T-helper 9 cell (primary cell): Measurements from ENCODE around the gene RASIP1.
A peak's percentile ranks its signal among the peaks of the same experiment; 100 is the strongest.
"Not testable (repeated sequence)": the region's sequence is repeated elsewhere in the genome, so short reads cannot be mapped to it uniquely, and the experiment has no call there.

ENCODE experiments used
- DNase-seq: peaks from one replicate; pipeline ENCODE4 v3.0.0-alpha.2; 2020

The RASIP1 gene

GRCh38 chr19:48731452-48731851 is 9.0 kb downstream of the RASIP1 start:
- DNase-seq, result no peak

- DNase-seq, result no peak
These were observed 11.3 kb downstream of the RASIP1 start for GRCh38 chr19:48728911-48729664.

- no peak for DNase-seq
These were observed 13.9 kb downstream of the RASIP1 start for GRCh38 chr19:48726556-48726955.

DNA sequence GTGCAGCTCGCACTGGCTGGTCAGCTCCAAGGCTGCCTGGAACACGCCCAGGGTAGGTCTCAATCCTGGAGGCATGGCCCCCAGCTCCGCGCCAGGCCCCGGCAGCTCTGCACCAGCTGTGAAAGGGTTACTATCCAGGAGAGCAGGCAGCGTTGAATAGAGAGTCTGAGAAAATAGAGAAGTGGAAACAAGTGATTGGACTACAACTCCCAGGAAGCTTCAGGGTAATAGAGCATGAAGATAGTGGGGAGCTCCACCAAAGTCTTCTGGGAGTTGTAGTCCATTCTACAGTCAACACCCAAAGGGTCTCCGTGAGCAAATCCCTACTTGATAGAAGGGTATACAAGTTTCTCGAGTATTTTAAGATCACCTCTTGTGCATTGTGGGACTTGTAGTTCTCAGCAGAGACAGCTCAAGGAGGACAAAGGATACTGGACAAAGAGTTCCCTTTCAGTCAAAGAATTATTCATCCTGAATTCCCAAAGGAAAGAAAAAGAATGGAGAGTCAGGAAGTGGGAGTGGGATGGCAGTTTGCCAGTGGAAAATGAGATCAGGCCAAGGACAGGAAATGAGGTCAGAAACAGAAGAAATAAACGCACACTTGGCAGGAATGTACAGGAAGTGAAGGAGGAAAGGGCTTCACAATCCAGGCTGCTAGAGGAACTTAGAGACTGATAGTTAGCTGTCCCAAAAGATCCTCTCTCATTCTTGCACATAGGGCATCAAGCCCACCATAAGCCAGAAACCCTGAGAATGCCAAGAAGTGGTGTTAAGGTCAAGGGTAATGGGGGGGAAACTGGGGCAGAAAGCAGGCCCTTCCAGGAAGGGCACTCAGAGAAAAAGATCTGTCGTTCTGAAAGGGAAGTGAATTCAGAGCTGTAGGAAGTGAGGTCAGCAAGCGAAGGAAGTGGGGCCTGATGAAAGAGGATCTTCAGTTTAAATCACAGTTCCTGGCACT is 15.3 kb downstream of the RASIP1 start:
- no peak for DNase-seq

DNA sequence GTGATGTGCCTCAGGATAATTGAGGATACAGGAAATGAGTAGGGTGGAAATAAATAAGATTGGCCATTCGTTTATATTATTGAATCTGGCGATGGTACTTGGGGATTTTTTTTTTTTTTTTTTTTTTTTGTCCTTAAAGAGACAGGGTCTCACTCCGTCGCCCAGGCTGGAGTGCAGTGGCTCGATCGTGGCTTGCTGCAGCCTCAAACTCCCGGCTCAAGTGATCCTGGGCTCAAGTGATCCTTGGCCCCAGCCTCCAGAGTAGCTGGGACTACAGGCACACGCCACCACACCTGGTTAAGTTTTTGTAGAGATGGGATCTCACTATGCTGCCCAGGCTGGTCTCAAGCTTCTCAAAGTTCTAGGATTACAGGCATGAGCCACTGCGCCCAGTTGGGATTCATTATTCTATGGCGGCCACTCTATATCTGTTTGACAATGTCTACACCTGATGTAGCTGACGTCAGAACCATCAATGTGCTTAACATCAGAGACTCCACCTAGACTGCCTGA is 18.2 kb downstream of the RASIP1 start:
- DNase-seq, result no peak

- DNase-seq, result peak; percentile 86
These were observed 19.7 kb downstream of the RASIP1 start for GRCh38 chr19:48720613-48721296.

DNA sequence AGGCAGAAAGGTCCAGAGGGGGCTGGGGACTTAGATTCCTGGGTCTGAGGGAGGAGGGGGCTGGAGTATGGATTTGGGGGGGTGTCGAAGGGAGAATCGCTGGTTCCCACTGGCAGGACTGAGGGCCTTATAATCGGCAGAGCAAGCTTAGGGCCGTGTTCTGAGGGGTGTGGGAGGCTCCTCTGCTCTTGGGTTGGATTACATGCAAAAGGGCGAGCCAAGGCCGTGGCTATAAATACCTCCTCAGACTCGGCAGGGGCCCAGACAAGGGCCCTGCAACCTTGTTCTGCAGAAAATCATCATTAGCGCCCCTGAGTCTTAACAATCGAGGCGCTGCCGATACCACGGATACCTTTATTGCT is 20.2 kb downstream of the RASIP1 start:
- no peak for DNase-seq

DNA sequence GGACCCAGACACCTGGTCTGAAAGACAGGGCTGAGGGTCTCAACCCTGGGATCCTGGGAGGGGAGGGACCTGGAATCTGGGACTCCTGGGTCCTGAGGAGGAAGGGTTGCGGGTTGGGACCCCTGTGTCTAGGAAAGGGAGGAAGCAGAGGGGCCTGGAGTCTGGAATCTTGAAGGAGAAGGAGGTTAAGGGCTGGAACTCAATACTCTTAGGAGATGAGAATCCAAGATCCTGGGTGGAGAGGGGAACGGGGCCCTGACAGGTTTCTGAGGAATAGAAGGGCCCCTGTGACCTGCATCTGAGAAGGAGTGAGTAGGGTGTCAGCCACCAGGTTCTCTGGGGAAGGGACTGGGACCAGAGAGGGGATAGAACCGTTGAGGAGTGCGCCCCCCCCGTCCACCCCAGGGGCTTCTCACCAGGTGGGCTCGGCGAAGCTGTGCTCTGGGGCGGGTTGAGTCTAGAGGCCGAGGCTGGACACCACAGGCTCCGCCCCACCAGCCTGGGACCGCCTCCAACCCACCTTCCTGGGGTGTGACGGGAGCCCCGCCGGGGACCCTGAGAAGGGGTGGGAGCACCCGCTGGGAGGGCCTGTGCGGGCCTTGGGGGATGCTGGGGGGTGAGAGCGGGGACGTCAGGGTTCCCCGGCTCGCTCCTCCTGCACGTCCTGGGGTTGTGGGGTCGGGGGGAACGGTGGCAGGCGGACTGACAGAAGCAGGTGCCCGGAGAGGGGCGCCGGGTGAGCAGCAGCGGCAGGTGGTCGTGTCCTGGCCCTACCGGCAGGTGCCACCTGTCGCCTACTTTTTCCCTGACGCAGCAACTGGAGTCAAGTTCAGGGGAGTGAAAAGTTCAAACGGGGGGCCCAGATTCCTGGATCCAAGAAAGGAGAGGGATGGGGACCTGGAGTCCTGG is 20.9 kb downstream of the RASIP1 start, which contains the start of gene MAMSTR:
Gene MAMSTR, minus strand, starts transcription at position 463 of the 909 bp plus-strand sequence. CDS start 694 bp downstream, outside the sequence.
- DNase-seq, result no peak

- no peak for DNase-seq
These were observed 21.6 kb downstream of the RASIP1 start for GRCh38 chr19:48718711-48719231.

GRCh38 chr19:48718106-48718505 is 22.3 kb downstream of the RASIP1 start:
- DNase-seq, result not testable (repeated sequence)

DNA sequence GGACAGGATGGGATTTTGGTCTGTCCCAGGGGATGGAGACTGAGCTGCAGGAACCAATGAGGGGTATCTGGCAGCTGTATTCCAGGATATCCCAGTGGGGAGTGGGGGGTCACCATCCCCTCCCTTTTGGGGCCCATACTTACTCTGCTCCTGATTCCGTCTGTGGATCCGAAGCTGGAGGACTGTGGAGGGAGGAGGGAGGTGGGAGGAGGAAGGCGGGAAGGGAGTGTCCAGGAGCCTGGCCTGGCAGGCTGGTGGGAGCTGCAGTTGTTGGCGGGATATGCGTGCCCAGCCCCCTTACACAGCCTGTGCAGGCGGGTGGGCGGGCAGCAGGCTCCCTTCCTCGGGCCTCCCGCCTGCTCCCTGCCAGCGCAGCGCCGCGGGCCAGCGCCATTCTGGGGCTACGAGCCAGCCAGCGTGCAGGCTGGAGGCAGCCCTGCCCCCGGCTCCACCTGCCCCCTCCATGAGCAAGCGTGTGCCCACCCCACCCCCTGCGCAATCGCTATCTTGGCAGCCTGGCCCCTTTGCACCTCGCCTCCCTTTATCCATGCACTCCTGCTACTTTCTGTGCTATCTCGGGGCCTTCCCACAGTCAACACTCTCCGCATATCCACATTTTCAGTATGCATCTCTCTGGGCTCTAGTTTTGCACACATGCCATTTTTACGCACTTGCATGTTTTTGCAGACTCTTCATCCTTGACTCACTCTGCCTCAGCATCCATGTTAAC is 23.7 kb downstream of the RASIP1 start:
- no peak for DNase-seq

DNA sequence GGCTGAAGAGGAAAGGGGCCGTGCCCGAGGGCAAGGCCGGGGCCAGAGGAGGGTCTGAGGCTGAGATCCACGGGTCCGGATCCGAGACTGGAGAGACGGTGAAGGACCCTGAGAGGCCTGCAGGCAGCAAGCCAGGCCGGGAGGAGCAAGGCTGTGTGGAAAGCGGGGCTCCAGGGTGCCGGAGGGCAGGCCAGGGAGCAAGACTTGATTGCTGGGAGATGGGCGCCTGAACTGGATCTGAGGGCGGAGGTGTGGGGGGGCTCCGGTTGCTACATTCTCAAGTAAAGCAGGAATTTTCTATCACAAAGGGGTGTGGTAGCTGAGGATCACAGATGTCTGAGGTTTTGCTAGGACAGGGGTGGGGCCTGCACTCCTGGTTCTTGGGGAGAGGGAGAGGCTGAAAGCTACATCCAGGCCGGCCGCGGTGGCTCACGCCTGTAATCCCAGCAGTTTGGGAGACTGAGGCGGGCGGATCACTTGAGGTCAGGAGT is 24.7 kb downstream of the RASIP1 start:
- no peak for DNase-seq

GRCh38 chr19:48714759-48715675 is 25.4 kb downstream of the RASIP1 start:
- no peak for DNase-seq

DNA sequence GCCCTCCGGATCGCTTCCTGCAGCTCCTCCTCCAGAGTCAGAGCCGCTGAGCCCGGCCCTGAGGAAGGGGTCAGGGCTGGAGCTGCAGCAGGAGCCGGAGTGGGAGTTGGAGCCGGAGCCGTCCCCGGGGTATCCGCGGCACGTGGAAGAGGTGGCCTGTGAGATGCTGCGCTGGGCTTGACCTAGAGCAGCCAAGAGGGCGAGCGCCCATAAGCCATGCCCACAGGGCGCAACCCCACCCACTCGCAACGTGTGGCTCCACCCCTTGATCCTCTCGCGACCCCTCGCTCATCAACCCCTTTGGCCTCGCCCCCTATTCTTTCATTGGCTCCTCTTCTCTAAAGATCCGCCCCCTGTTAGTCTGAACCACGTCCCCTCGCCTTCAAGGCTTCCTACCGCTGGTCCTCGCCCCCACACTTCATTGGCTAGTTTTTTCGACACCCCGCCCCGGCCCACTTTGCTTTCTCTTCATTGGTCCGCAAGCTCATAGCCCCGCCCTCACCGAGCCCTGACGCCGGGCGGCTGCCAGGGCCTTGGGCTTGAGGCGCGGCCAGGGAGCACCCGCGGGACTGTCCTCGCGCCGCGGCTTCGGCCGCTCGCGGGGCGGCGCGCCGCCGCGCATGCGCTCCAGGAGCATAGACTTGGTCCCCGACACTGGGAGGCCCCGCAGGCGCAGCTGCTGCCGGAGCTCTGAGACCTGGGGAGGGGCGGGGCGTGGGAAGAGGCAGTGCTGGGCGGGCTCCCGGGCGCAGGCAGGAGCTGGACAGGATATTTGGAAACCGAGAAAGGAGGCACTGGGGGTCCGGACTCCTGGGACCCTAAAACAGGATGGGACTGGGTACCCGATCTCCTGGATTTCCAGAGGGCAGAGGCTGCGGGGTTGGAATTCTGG is 26.3 kb downstream of the RASIP1 start:
- DNase-seq, result peak; percentile 93

- DNase-seq, result no peak
These were observed 27.2 kb downstream of the RASIP1 start for GRCh38 chr19:48713041-48713863.

DNA sequence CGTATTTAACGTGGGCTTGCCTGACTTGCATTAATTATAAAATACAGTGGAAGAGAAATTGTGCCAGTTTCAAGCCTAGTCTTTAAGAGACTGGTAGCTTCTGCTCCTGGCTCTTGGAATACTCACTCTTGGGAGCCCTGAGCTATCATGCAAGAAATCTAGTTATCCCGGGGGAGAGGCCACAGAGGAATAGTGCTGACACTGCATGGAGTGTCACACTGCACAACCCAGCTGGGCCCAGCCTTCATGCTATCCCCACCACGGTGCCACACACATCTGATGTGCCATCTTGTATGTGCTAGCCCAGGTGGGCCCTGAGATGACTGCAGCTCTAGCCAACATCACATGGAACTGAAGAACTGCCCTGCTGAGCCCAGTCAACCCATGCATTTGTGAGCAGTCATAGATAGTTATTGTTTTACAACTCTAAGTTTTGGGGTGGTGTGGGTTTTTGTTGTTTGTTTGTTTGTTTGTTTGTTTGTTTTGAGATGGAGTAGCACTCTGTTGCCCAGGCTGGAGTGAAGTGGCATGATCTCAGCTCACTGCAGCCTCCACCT is 29.2 kb downstream of the RASIP1 start:
- DNase-seq, result no peak

- no peak for DNase-seq
These were observed 31.9 kb downstream of the RASIP1 start for GRCh38 chr19:48708471-48708870.
